Urinary bladder (tissue), 4 donors: Measurements from ENCODE around the gene COMMD6. TPM values are rescaled to one million over a fixed set of nuclear protein-coding genes. Genes with fewer than 3 reads are reported as not detected.
A peak's percentile ranks its signal among the peaks of the same experiment; 100 is the strongest.
"Not testable (repeated sequence)": the region's sequence is repeated elsewhere in the genome, so short reads cannot be mapped to it uniquely, and the experiment has no call there.

ENCODE experiments used
- DNase-seq: peaks from one replicate; pipeline ENCODE4 v3.0.0-alpha.2; 2015; ENCODE audit errors: extremely low spot score
- H3K27ac ChIP-seq: one replicate; pipeline ENCODE4 v1.5.1; 2013; ENCODE audit warnings: low read depth, mild to moderate bottlenecking, moderate library complexity
- H3K36me3 ChIP-seq: one replicate; pipeline ENCODE4 v1.6.1; 2013; ENCODE audit warnings: mild to moderate bottlenecking, moderate library complexity; ENCODE audit not compliant: insufficient read depth
- H3K4me1 ChIP-seq: one replicate; pipeline ENCODE4 v1.6.1; 2013; ENCODE audit warnings: mild to moderate bottlenecking, moderate library complexity; ENCODE audit not compliant: insufficient read depth
- H3K4me3 ChIP-seq: one replicate; pipeline ENCODE4 v1.5.1; 2013; ENCODE audit warnings: low read depth, low read length
- WGBS: extraction: QIAGEN DNeasy Blood & Tissue Kit; methylation state at CpG from one replicate; pipeline ENCODE4 v1.1.7; 2013; 5-methylcytosine and 5-hydroxymethylcytosine counted together
- polyA plus RNA-seq: library from polyadenylated mRNA; stranded (reverse); fragments of 200-250 nt; gene quantifications from one replicate; pipeline ENCODE4 v1.2.3, GENCODE V29; 2013
- total RNA-seq: library from RNA; depleted of rRNA; stranded (reverse); fragments of >200 nt; gene quantifications from one replicate; pipeline ENCODE4 v1.2.3, GENCODE V29; 2014
- donor health status: healthy with polysubstance abuse.
- donor health status: healthy.

Gene COMMD6
- total and polyA plus RNA-seq, 2 donors, result 124 to 196 TPM

DNA sequence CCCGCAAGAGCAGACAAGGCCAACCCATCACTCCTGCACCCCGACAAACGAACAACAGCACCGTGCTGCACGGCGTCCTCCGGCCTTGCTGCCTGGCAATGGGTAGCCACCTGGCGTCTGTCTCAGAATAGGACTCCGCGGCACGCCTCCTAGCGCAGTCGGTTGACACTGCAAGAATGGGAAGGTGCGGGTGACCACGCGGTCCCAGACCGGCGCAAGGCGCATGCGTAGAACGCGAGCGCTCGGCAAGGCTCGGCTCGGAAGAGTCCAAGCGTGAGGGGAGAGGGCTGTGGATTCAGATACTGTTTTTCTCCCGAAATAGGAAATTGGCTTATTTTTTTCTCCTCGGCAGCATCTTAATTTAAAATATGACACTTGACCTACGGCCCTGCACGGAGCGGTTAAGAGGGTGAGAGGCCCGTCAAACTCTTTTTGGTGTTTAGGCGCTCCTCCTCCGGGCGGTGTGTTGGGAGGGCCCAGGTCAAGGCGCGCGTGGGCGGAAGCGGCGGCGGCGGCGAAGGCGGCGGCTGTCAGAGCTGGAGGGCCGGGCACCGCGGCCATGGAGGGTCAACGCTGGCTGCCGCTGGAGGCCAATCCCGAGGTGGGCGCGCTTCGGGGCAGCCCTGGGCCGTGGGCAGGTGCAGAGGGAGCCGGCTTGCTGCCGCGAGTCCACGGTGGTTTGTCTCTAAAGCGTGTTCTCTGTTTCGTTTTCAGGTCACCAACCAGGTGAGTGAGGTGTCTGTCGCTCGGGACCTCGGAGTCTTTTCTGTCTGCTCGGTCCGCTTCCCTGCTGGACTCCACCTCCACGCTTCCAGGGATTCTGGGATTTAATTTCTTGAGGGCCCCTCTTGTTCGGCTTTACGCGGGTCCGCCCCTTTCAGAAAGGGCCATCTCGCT is 11.9 kb upstream of the COMMD6 start, which contains the start of gene UCHL3:
Gene UCHL3 (plus strand): TSS at position 530 of the 897 bp plus-strand sequence. CDS start 30 bp downstream, at position 560.
- H3K27ac ChIP-seq, result peak within 1 kb of the TSS; percentile 72
- under 1% methylated on average over 74 of the region's 74 CpGs for WGBS
- H3K4me3 ChIP-seq, result peak within 1 kb of the TSS; percentile 80
- peak; percentile 89 for DNase-seq
- H3K4me1 ChIP-seq, result no peaks in the 10 kb centered on the region
- H3K36me3 ChIP-seq, result no peaks in the 10 kb centered on the region

DNA sequence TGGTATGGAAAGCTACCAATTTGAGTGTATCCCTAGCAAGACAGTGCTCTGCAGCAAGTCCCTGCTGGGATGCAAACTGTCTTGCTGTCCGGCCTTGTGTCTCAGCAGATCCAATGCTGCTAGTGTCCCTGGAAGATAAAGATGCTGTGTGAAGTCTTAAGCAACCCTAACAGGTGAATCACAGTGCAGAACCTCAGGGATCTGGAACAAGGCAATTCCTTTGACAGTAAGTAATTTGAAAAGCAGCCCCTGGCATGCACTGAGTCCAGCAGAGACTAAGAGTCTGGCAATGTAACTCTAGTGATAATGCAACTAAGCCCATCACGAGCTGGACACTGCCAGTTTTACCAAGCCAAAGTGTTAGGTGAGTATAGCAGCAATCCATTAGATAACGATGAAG is 10.3 kb upstream of the COMMD6 start:
- Histone ChIP-seq H3K4me1 (no peaks in the 10 kb centered on the region), H3K27ac (no peak overlapping the region), H3K36me3 (no peaks in the 10 kb centered on the region), H3K4me3 (no peak overlapping the region)
- no peak for DNase-seq
- 86% methylated on average over 3 of the region's 3 CpGs for WGBS

DNA sequence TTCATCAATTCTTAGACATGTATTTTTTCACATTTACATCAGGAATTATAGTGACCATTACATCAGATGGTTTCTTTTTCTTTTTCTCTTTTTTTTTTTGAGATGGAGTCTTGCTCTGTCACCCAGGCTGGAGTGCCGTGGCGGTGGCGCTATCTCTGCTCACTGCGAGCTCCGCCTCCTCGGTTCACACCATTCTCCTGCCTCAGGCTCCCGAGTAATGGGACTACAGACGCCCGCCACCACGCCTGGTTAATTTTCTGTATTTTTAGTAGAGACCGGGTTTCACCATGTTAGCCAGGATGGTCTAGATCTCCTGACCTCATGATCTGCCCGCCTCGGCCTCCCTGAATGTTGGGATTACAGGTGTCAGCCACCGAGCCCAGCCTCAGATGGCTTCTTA is 7.7 kb upstream of the COMMD6 start:
- not testable (repeated sequence) for H3K4me1 ChIP-seq, H3K27ac ChIP-seq, H3K4me3 ChIP-seq, H3K36me3 ChIP-seq, DNase-seq
- 86% methylated on average over 14 of the region's 14 CpGs for WGBS

- no peaks in the 10 kb centered on the region for H3K36me3 ChIP-seq
- 85% methylated on average over 10 of the region's 10 CpGs for WGBS
- no peak overlapping the region for H3K4me3 ChIP-seq
- H3K4me1 ChIP-seq, result no peaks in the 10 kb centered on the region
- no peak overlapping the region for H3K27ac ChIP-seq
- DNase-seq, result no peak
Observed at GRCh38 chr13:75544681-75545330, 7.2 kb upstream of the COMMD6 start.

GRCh38 chr13:75541961-75542360 is 4.3 kb upstream of the COMMD6 start:
- H3K36me3 ChIP-seq, result no peaks in the 10 kb centered on the region
- no peak for DNase-seq
- 90% methylated on average over 1 of the region's 1 CpG for WGBS

GRCh38 chr13:75541287-75541686 is 3.6 kb upstream of the COMMD6 start:
- Histone ChIP-seq H3K36me3 (no peaks in the 10 kb centered on the region), H3K4me3 (no peak overlapping the region), H3K4me1 (no peaks in the 10 kb centered on the region), H3K27ac (no peak overlapping the region)
- WGBS, result 81% methylated on average over 4 of the region's 4 CpGs
- DNase-seq, result no peak

More at GRCh38 chr13:75541961-75542360, 4.3 kb upstream of the COMMD6 start:
- H3K27ac ChIP-seq, result no peak overlapping the region
- H3K4me1 ChIP-seq, result no peaks in the 10 kb centered on the region
- H3K4me3 ChIP-seq, result no peak overlapping the region

GRCh38 chr13:75533861-75534260 is 3.8 kb downstream of the COMMD6 start:
- Histone ChIP-seq H3K27ac (no peak overlapping the region), H3K4me3 (no peak overlapping the region), H3K36me3 (no peaks in the 10 kb centered on the region), H3K4me1 (no peaks in the 10 kb centered on the region)
- 92% methylated on average over 1 of the region's 1 CpG for WGBS
- DNase-seq, result no peak

- H3K36me3 ChIP-seq, result no peaks in the 10 kb centered on the region
- H3K4me1 ChIP-seq, result no peaks in the 10 kb centered on the region
- no peak overlapping the region for H3K27ac ChIP-seq
- no peak for DNase-seq
- no peak overlapping the region for H3K4me3 ChIP-seq
Observed at GRCh38 chr13:75530549-75530961, 7.1 kb downstream of the COMMD6 start.

DNA sequence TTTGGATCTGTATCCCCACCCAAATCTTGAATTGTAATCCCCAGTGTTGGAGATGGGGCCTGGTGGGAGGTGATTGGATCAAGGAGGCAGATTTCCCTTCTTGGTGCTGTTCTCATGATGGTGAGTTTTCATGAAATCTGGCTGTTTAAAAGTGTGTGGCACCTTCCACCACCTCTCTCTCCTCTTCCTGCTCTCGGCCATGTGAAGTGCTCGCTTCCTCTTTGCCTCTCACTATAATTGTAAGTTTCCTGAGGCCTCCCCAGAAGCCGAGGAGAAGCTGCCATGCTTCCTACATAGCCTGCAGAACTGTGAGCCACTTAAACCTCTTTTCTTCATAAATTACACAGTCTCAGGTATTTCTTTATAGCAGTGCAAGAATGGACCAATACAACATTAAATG is 15.7 kb downstream of the COMMD6 start:
- Histone ChIP-seq H3K4me3 (no peak overlapping the region), H3K36me3 (no peaks in the 10 kb centered on the region), H3K27ac (no peak overlapping the region), H3K4me1 (no peaks in the 10 kb centered on the region)
- 93% methylated on average over 3 of the region's 3 CpGs for WGBS
- DNase-seq, result no peak

- Histone ChIP-seq H3K27ac (no peak overlapping the region), H3K4me3 (no peak overlapping the region), H3K36me3 (no peaks in the 10 kb centered on the region), H3K4me1 (no peaks in the 10 kb centered on the region)
- DNase-seq, result no peak
- 95% methylated on average over 30 of the region's 30 CpGs for WGBS
Observed at GRCh38 chr13:75518439-75519088, 19.1 kb downstream of the COMMD6 start.

- no peaks in the 10 kb centered on the region for H3K36me3 ChIP-seq
- WGBS, result 82% methylated on average over 3 of the region's 3 CpGs
- H3K27ac ChIP-seq, result no peak overlapping the region
- no peak for DNase-seq
- no peak overlapping the region for H3K4me3 ChIP-seq
- H3K4me1 ChIP-seq, result no peaks in the 10 kb centered on the region
Observed at GRCh38 chr13:75514080-75514995, 23.3 kb downstream of the COMMD6 start.

DNA sequence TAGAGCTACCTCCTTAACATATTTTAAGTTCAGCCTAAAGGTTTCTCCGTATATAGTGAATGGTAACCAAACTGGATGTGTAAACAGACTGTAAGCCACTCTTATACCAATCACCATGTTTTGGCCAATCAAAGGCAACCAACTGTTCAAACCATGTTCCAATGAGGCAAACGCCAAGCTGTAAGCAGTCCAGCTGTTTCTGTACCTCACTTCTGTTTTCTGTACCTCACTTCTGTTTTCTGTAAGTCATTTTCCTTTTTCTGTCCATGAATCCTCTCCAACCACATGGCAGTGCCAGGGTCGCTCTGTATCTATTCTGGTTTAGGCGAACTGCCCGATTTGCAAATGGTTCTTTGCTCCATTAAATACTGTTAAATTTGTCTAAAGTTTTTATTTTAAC is 24.4 kb downstream of the COMMD6 start:
- no peaks in the 10 kb centered on the region for H3K36me3 ChIP-seq
- no peaks in the 10 kb centered on the region for H3K4me1 ChIP-seq
- no peak overlapping the region for H3K4me3 ChIP-seq
- DNase-seq, result no peak
- H3K27ac ChIP-seq, result no peak overlapping the region
- WGBS, result 90% methylated on average over 5 of the region's 5 CpGs

GRCh38 chr13:75512253-75512652 is 25.4 kb downstream of the COMMD6 start:
- Histone ChIP-seq H3K36me3 (no peaks in the 10 kb centered on the region), H3K4me1 (no peaks in the 10 kb centered on the region), H3K27ac (no peak overlapping the region), H3K4me3 (no peak overlapping the region)
- no peak for DNase-seq
- WGBS, result 75% methylated on average over 3 of the region's 3 CpGs
